HG03108 (cell line): ENCODE measurements around the gene DAZAP1.

ENCODE experiments used
- ATAC-seq: cut with Tn5 transposase; IDR thresholded peaks from one replicate; pipeline ENCODE4 v1.9.1; 2021; ENCODE audit warnings: moderate library complexity; ENCODE audit not compliant: unreplicated experiment

DAZAP1 gene

DNA sequence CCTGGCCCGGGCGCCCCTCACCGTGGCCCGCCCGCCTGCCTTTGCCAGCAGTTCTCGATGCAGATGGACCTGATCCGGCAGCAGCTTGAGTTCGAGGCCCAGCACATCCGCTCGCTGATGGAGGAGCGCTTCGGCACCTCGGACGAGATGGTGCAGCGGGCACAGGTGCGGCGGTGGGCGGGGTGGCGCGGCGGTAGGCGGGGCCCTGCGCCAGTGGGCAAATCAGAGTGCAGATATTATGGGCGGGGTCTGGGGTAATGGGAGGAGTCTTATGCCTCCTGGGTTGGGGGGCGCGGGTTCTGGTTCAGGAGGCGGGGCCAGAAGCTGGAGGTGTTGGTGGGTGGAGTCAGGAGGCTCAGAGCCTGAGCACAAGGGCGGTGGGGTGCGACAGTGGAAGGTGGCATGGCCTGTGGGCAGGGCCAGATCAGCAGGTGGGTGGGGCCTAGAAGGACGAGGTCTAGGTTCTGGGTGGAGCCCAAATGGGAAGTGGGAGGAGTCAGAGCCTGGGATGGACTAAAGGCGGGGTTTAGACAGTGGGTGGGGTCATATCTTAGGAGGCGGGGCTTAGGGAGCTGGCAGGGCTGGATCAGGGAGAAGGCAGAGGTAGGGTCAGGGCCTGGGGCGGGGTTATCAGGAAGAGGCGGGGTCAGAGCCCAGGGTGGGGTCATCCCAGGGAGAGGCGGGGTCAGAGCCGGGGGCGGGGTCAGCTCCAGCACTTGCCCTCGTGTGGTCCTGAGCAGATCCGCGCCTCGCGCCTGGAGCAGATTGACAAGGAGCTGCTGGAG, 48.1 kb downstream of the DAZAP1 start:
- ATAC-seq: no peak

GRCh38 chr19:1456121-1456900, 48.9 kb downstream of the DAZAP1 start:
- no peak for ATAC-seq

DNA sequence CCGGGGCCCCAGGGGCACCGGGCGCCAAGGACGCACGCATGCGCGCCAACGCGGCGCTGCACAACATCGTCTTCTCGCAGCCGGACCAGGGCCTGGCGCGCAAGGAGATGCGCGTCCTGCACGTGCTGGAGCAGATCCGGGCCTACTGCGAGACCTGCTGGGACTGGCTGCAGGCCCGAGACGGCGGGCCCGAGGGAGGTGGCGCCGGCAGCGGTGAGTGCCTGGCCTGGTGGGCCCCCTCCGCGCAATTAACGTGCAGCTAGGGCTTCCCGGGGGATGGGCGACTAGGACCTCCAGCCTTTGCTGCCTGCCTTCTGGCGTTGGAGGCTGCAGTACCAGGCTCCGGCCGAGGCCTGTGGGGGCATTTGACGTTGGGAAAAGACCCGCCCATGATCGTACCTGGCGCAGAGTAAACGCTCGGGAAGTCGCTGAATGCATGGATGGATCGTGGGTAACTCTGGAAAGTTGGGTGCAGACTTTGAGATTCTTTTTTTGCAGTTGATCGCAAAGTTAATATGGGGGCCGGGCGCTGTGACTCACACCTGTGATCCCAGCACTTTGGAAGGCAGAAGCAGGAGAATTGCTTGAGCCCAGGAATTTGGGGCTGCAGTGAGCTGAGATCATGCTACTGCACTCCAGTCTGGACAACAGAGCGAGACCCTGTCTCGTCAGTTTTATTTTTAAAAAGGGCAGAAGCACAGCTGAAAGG, 49.8 kb downstream of the DAZAP1 start:
- no peak for ATAC-seq

DNA sequence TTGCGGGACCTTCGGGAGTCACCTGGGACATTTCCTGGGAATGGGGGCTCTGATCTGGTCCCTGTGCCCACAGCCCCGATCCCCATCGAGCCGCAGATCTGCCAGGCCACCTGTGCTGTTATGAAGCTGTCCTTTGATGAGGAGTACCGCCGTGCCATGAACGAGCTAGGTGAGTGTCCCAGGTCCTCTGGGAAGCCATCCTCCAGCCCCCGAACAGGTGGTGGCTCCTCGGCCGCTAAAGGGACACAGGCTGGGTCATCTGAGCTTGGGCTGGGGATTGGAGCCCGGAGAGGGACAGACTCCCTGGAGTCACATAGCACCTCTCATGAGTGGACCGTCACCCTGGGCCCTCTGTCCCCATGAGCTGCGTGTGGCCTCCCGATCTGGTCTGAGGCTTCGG, 50.5 kb downstream of the DAZAP1 start:
- ATAC-seq: no peak

GRCh38 chr19:1459479-1459878, 52.1 kb downstream of the DAZAP1 start:
- ATAC-seq: no peak

- no peak for ATAC-seq
Measured at GRCh38 chr19:1460033-1460995, 52.9 kb downstream of the DAZAP1 start.

DNA sequence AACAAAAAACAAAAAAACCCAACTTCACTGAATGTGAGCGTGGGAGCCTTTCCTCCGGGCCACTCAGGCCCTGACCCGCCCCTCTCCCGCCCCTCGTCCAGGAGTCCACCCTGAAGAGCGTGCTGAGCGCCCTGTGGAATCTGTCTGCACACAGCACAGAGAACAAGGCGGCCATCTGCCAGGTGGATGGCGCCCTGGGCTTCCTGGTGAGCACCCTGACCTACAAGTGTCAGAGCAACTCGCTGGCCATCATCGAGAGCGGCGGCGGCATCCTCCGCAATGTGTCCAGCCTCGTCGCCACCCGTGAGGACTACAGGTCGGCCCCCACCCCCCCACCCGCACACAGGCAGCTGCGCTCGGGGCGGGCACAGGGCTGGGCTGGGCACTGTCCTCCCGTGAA, 54.5 kb downstream of the DAZAP1 start:
- no peak for ATAC-seq

DNA sequence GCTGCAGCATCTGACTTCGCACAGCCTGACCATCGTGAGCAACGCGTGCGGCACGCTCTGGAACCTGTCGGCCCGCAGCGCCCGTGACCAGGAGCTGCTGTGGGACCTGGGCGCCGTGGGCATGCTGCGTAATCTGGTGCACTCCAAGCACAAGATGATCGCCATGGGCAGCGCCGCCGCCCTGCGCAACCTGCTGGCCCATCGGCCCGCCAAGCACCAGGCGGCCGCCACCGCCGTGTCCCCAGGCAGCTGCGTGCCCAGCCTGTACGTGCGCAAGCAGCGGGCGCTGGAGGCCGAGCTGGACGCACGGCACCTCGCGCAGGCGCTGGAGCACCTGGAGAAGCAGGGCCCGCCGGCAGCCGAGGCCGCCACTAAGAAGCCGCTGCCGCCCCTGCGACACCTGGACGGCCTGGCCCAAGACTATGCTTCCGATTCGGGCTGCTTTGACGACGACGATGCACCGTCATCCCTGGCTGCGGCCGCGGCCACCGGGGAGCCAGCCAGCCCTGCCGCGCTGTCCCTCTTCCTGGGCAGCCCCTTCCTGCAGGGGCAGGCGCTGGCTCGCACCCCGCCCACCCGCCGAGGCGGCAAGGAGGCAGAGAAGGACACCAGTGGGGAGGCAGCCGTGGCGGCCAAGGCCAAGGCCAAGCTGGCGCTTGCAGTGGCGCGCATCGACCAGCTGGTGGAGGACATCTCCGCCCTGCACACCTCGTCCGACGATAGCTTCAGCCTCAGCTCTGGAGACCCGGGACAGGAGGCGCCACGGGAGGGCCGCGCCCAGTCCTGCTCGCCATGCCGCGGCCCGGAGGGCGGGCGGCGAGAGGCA, 58.0 kb downstream of the DAZAP1 start:
- no peak for ATAC-seq

DNA sequence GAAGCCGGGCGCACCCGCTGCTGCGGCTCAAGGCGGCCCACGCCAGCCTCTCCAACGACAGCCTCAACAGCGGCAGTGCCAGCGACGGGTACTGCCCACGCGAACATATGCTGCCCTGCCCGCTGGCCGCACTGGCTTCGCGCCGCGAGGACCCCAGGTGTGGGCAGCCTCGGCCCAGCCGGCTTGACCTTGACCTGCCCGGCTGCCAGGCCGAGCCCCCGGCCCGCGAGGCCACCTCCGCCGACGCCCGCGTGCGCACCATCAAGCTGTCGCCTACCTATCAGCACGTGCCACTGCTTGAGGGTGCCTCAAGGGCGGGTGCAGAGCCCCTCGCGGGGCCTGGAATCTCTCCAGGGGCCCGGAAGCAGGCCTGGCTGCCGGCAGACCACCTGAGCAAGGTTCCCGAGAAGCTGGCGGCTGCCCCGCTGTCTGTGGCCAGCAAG, 58.7 kb downstream of the DAZAP1 start:
- ATAC-seq: no peak

DNA sequence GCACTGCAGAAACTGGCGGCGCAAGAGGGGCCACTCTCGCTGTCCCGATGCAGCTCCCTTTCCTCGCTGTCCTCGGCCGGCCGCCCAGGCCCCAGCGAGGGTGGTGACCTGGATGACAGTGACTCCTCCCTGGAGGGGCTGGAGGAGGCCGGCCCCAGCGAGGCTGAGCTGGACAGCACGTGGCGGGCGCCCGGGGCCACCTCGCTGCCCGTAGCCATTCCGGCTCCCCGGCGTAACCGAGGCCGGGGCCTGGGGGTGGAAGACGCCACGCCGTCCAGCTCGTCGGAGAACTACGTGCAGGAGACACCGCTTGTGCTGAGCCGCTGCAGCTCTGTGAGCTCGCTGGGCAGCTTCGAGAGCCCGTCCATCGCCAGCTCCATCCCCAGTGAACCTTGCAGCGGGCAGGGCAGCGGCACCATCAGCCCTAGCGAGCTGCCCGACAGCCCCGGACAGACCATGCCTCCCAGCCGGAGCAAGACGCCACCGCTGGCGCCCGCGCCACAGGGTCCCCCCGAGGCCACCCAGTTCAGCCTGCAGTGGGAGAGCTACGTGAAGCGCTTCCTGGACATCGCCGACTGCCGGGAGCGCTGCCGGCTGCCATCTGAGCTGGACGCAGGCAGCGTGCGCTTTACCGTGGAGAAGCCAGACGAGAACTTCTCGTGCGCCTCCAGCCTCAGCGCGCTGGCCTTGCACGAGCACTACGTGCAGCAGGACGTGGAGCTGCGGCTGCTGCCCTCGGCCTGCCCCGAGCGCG, 59.3 kb downstream of the DAZAP1 start:
- no peak for ATAC-seq

- no peak for ATAC-seq
Measured at GRCh38 chr19:1467215-1467489, 59.8 kb downstream of the DAZAP1 start.

DNA sequence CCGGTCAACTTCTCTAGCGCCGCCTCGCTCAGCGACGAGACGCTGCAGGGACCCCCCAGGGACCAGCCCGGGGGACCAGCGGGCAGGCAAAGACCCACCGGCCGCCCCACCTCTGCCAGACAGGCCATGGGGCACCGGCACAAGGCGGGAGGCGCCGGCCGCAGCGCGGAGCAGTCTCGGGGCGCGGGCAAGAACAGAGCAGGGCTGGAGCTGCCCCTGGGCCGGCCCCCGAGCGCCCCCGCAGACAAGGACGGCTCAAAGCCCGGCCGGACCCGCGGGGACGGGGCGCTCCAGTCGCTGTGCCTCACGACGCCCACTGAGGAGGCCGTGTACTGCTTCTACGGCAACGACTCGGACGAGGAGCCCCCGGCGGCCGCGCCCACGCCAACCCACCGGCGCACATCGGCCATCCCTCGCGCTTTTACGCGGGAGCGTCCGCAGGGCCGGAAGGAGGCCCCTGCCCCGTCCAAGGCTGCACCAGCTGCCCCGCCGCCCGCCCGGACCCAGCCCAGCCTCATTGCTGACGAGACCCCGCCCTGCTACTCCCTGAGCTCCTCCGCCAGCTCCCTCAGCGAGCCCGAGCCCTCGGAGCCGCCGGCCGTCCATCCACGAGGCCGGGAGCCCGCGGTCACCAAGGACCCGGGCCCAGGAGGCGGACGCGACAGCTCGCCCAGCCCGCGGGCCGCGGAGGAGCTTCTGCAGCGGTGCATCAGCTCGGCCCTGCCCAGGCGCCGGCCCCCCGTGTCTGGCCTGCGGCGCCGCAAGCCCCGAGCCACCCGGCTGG, 60.3 kb downstream of the DAZAP1 start:
- ATAC-seq: no peak

- ATAC-seq: no peak
Measured at GRCh38 chr19:1468274-1468820, 61.0 kb downstream of the DAZAP1 start.

GRCh38 chr19:1468821-1469254, 61.5 kb downstream of the DAZAP1 start:
- ATAC-seq: no peak

DNA sequence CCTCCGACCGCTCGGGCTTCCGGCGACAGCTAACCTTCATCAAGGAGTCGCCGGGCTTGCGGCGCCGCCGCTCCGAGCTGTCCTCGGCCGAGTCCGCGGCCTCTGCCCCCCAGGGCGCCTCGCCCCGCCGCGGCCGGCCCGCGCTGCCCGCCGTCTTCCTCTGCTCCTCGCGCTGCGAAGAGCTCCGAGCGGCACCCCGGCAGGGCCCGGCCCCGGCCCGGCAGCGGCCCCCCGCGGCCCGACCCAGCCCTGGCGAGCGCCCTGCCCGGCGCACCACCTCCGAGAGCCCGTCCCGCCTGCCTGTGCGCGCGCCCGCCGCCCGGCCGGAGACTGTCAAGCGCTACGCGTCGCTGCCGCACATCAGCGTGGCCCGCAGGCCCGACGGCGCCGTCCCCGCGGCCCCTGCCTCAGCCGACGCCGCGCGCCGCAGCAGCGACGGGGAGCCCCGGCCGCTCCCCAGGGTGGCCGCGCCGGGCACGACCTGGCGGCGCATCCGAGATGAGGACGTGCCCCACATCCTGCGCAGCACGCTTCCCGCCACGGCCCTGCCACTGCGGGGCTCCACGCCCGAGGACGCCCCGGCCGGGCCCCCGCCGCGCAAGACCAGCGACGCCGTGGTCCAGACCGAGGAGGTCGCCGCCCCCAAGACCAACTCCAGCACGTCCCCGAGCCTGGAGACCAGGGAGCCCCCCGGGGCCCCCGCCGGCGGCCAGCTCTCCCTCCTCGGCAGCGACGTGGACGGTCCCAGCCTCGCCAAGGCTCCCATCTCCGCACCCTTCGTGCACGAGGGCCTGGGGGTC, 62.1 kb downstream of the DAZAP1 start:
- no peak for ATAC-seq

GRCh38 chr19:1470055-1470304, 62.6 kb downstream of the DAZAP1 start:
- no peak for ATAC-seq

DNA sequence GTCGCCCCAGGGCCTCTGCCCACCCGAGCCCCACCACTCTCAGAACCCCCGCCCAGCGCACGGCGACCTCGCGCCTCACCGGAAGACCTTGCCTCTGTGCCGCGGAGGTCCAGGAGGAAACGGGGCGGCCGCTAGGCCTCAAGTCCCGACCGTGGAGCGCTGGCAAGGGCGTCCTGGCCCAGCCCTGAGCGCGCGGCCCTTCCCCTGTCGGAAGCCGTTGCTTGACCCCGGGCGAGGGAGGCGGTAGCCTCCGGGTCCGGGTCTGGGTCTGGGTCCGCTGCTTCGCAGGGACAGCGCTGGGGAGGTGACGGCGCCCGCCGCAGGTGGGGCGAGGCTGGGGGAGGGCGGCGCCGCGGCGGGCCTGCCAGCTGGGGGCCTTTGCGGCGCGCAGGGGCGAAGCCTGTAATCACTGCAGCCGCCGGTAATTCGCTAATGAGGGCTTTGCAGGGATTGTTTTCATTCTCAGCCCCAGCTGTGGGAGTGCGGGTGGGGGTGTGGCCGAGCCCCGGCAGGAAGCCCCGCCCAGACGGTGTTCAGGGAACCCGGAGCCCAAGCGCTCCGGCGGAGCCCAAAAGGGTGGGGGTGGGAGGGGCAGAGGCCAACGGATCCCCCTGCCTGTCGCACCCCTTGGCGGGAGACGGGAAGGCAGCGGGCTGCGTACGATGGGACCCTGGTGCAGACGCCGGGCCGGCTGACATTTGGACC, 63.1 kb downstream of the DAZAP1 start:
- no peak for ATAC-seq
